ENCODE measurements around the gene ST6GAL2.

ST6GAL2 gene

DNA sequence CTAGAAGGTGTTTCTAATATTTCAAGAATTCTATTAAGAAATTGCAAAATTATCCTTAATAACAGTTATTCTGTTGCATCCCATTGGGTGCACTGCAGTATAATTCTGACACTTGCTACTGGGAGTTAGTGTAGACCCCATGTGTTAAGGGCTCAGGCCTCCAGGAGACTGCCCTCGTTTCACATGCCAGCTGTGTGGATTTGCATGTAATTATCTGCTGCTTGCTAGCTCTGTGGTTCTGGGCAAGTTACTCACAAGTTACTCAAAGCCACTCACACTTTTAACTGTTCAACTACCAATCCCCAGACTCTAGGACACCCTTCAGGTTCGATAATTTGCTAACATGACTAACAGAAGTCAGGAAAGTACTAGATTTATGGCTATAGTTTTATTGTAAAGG is 38.6 kb downstream of the ST6GAL2 start:
- H3K36me3 Mint-ChIP-seq, result no peaks in the 10 kb centered on the region
- H3K27ac Mint-ChIP-seq, result no peak overlapping the region
- no peaks in the 10 kb centered on the region for H3K4me1 Mint-ChIP-seq (ENCODE audit: low read depth)
- H3K4me3 Mint-ChIP-seq, result no peak overlapping the region
- H3K27me3 Mint-ChIP-seq, result no peaks in the 10 kb centered on the region
- no peaks in the 10 kb centered on the region for H3K9me3 Mint-ChIP-seq (ENCODE audit: low read depth)

- no peaks in the 10 kb centered on the region for H3K36me3 Mint-ChIP-seq
- no peaks in the 10 kb centered on the region for H3K9me3 Mint-ChIP-seq (ENCODE audit: low read depth)
- no peaks in the 10 kb centered on the region for H3K4me1 Mint-ChIP-seq (ENCODE audit: low read depth)
- no peaks in the 10 kb centered on the region for H3K27me3 Mint-ChIP-seq
- no peak overlapping the region for H3K27ac Mint-ChIP-seq
- no peak overlapping the region for H3K4me3 Mint-ChIP-seq
Observed at GRCh38 chr2:106845716-106846115, 40.3 kb downstream of the ST6GAL2 start.

DNA sequence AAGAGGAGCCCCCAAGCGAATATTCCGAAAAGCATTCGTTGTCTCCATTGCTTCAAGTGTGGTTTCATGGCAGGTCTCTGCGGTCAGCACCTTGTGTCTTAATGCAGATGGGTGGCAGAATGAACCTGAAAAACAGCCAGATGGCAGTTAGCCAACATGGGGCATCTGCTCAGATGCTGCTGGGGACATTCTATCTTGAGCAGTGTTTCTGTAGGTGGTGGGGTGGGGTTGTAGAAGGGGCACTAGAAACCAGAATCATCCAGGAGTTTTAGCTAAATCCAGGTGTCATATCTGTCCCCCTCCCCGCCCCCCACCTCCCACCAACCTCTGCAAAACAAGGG is 42.1 kb downstream of the ST6GAL2 start:
- no peak overlapping the region for H3K27ac Mint-ChIP-seq
- no peaks in the 10 kb centered on the region for H3K27me3 Mint-ChIP-seq
- no peaks in the 10 kb centered on the region for H3K4me1 Mint-ChIP-seq (ENCODE audit: low read depth)
- no peaks in the 10 kb centered on the region for H3K9me3 Mint-ChIP-seq (ENCODE audit: low read depth)
- no peaks in the 10 kb centered on the region for H3K36me3 Mint-ChIP-seq
- no peak overlapping the region for H3K4me3 Mint-ChIP-seq

- no peaks in the 10 kb centered on the region for H3K27me3 Mint-ChIP-seq
- no peaks in the 10 kb centered on the region for H3K9me3 Mint-ChIP-seq (ENCODE audit: low read depth)
- no peaks in the 10 kb centered on the region for H3K36me3 Mint-ChIP-seq
- H3K27ac Mint-ChIP-seq, result no peak overlapping the region
- H3K4me1 Mint-ChIP-seq (ENCODE audit: low read depth), result no peaks in the 10 kb centered on the region
- H3K4me3 Mint-ChIP-seq, result no peak overlapping the region
Observed at GRCh38 chr2:106843001-106843909, 42.7 kb downstream of the ST6GAL2 start.

DNA sequence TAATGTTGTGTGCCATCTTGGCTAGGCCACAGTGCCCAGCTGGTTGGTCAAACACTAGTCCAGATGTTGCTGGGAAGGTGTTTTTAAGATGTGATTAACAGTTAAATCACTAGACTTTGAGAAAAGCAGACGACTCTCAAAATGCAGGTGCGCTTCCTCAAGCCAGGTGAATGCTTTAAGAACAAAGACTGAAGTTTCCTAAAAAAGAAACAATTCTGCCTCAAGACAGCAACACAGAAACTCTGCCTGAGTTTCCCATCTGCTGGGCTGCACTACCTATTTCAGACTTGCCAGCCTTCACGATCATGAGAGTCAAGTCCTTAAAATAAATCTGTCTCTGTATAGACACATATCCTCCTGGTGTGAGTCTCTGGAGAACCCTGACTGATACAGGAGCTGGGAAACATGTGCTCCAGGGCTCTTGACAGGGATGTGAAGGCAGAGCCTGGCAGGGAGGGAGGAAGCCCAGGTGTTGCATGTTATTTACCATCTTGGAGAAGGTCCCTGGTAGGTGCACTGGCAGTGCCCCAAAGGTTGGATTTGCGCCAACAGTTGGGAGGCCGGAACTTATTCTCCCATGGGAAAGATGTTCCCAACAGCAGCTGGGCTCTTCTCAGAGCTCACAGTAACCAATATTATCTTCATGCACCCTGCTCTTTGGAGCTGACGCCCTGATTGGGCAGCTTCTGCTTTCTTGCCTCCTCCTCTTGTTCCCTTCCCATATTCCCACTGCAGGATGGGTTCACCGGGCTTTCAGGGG is 43.9 kb downstream of the ST6GAL2 start:
- H3K4me3 Mint-ChIP-seq, result no peak overlapping the region
- H3K4me1 Mint-ChIP-seq (ENCODE audit: low read depth), result no peaks in the 10 kb centered on the region
- no peaks in the 10 kb centered on the region for H3K9me3 Mint-ChIP-seq (ENCODE audit: low read depth)
- H3K36me3 Mint-ChIP-seq, result no peaks in the 10 kb centered on the region
- no peaks in the 10 kb centered on the region for H3K27me3 Mint-ChIP-seq
- H3K27ac Mint-ChIP-seq, result no peak overlapping the region

GRCh38 chr2:106840818-106841217 is 45.1 kb downstream of the ST6GAL2 start:
- no peaks in the 10 kb centered on the region for H3K9me3 Mint-ChIP-seq (ENCODE audit: low read depth)

DNA sequence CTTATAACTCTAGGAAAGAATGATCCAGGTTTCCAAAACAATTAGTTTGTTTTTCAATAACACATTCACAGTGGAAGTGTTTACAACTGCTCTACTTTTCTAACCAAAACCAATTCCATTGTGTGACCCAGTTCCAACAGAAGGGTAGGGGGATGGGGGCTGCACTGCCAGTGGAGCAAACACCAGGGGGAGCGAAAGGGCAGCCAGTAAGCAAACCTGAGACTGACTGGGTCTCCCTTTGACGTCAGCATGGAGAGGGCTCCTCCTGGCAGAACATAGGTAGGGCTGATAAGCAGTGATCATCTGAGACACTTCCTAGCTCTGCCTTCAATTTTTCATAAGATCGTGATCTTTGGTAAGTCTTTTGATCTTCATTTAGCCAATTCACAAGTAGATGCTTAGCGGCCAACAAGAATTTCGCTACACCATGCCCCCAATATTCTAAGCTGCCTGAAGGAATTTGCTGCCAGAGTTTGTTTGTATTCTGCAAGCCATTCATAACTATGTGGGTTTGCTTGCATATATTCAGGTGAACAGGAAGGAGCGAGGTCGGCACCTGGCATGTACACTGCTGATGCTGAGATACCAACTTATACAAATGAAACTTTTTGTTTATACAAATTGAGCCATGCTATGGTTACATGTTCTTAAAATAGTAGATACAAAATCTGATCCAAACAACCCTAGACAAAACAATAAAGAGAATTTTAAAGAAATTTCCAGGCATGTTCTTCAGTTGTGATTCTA is 45.9 kb downstream of the ST6GAL2 start:
- H3K9me3 Mint-ChIP-seq (ENCODE audit: low read depth), result no peaks in the 10 kb centered on the region
- no peak overlapping the region for H3K4me3 Mint-ChIP-seq
- H3K27me3 Mint-ChIP-seq, result no peaks in the 10 kb centered on the region
- no peak overlapping the region for H3K27ac Mint-ChIP-seq
- no peaks in the 10 kb centered on the region for H3K36me3 Mint-ChIP-seq
- H3K4me1 Mint-ChIP-seq (ENCODE audit: low read depth), result no peaks in the 10 kb centered on the region

More at GRCh38 chr2:106840818-106841217, 45.1 kb downstream of the ST6GAL2 start:
- Mint-ChIP-seq H3K4me1 (ENCODE audit: low read depth) (no peaks in the 10 kb centered on the region), H3K4me3 (no peak overlapping the region), H3K36me3 (no peaks in the 10 kb centered on the region), H3K27ac (no peak overlapping the region), H3K27me3 (no peaks in the 10 kb centered on the region)

DNA sequence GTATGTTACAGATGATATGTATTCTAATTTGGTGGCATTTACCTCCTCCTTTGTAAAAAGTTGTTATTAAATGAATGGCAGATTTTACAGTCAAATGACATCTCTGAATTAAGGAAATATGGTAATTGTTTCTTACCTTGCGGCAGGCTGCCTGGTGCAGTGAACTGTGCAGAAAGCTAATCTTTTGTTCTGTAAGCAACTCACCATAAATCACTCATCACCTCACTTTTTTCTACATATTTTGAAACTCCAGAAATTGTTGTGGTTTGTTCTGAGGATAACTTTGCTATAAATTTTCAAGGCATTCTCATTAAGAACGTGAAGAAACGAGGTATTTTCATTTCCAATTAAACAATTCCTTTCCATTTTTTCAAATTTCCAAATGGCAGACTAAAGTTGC is 52.7 kb downstream of the ST6GAL2 start:
- H3K36me3 Mint-ChIP-seq, result no peaks in the 10 kb centered on the region

GRCh38 chr2:106831816-106832569 is 54.0 kb downstream of the ST6GAL2 start:
- H3K9me3 Mint-ChIP-seq (ENCODE audit: low read depth), result no peaks in the 10 kb centered on the region
- no peak overlapping the region for H3K4me3 Mint-ChIP-seq
- H3K27ac Mint-ChIP-seq, result no peak overlapping the region
- H3K27me3 Mint-ChIP-seq, result no peaks in the 10 kb centered on the region
- H3K36me3 Mint-ChIP-seq, result no peaks in the 10 kb centered on the region
- no peaks in the 10 kb centered on the region for H3K4me1 Mint-ChIP-seq (ENCODE audit: low read depth)

More for the DNA sequence above, 52.7 kb downstream of the ST6GAL2 start:
- Mint-ChIP-seq H3K9me3 (ENCODE audit: low read depth) (no peaks in the 10 kb centered on the region), H3K27me3 (no peaks in the 10 kb centered on the region), H3K4me1 (ENCODE audit: low read depth) (no peaks in the 10 kb centered on the region), H3K27ac (no peak overlapping the region), H3K4me3 (no peak overlapping the region)

DNA sequence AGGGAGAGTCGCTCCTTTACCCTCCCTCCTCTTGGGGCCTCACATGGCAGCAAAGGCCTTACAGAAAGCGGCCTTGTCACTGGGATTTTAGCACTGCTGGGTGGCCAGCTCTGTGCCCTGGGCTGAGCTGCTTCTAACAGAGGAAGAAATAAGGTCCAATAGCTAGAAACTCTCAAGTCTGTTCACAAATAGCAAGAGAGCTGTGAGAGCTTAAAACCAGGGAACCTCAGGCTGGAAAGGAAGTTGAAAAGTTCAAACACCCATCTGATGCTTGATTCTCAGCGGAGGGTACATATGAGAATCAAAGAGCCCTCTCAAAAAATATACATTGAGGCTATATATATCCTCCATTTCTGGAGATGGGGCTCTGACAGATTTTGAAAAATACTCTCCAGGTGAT is 54.7 kb downstream of the ST6GAL2 start:
- Mint-ChIP-seq H3K4me3 (no peak overlapping the region), H3K4me1 (ENCODE audit: low read depth) (no peaks in the 10 kb centered on the region), H3K9me3 (ENCODE audit: low read depth) (no peaks in the 10 kb centered on the region), H3K36me3 (no peaks in the 10 kb centered on the region), H3K27ac (no peak overlapping the region), H3K27me3 (peaks cover 1% of the 10 kb centered on the region)

GRCh38 chr2:106830191-106830590 is 55.8 kb downstream of the ST6GAL2 start:
- Mint-ChIP-seq H3K4me3 (no peak overlapping the region), H3K27me3 (peaks cover 1% of the 10 kb centered on the region), H3K36me3 (no peaks in the 10 kb centered on the region), H3K4me1 (ENCODE audit: low read depth) (no peaks in the 10 kb centered on the region), H3K9me3 (ENCODE audit: low read depth) (peaks cover 1% of the 10 kb centered on the region), H3K27ac (no peak overlapping the region)

- H3K4me3 Mint-ChIP-seq, result no peak overlapping the region
- peaks cover 1% of the 10 kb centered on the region for H3K27me3 Mint-ChIP-seq
- no peak overlapping the region for H3K27ac Mint-ChIP-seq
- H3K9me3 Mint-ChIP-seq (ENCODE audit: low read depth), result peaks cover 4% of the 10 kb centered on the region
- H3K4me1 Mint-ChIP-seq (ENCODE audit: low read depth), result no peaks in the 10 kb centered on the region
- H3K36me3 Mint-ChIP-seq, result no peaks in the 10 kb centered on the region
Observed at GRCh38 chr2:106828119-106828518, 57.8 kb downstream of the ST6GAL2 start.

- Mint-ChIP-seq H3K36me3 (no peaks in the 10 kb centered on the region), H3K4me1 (ENCODE audit: low read depth) (no peaks in the 10 kb centered on the region)
Observed at GRCh38 chr2:106827158-106827557, 58.8 kb downstream of the ST6GAL2 start.

DNA sequence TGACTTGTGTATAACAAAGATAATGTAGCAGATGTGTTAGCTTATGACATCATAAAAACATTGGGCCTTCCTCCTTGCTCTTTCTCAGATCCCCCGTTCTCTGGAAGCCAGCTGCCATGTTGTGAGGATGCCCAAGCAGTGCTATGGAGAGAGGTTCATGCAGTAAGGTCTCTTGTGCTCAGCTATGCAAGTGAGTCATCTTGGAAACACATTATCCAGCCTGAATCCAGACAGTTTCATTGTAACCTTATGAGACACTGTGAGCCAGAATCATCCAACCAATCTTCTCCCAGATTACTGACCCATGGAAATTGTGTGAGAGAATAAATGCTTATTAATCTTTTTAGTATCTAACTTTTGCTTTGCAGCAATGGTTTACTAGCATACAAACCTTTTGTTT is 60.8 kb downstream of the ST6GAL2 start:
- peaks cover 1% of the 10 kb centered on the region for H3K27me3 Mint-ChIP-seq
- H3K9me3 Mint-ChIP-seq (ENCODE audit: low read depth), result peaks cover 4% of the 10 kb centered on the region
- no peaks in the 10 kb centered on the region for H3K4me1 Mint-ChIP-seq (ENCODE audit: low read depth)
- no peaks in the 10 kb centered on the region for H3K36me3 Mint-ChIP-seq
- H3K27ac Mint-ChIP-seq, result no peak overlapping the region
- no peak overlapping the region for H3K4me3 Mint-ChIP-seq

More at GRCh38 chr2:106827158-106827557, 58.8 kb downstream of the ST6GAL2 start:
- Mint-ChIP-seq H3K4me3 (no peak overlapping the region), H3K27me3 (peaks cover 1% of the 10 kb centered on the region), H3K9me3 (ENCODE audit: low read depth) (peaks cover 4% of the 10 kb centered on the region), H3K27ac (no peak overlapping the region)

All from activated naive CD8-positive, alpha-beta T cell (primary cell).